Astrocyte (in vitro differentiated cells and primary cell): ENCODE measurements around the gene GPR156. TPM values are rescaled to one million over a fixed set of nuclear protein-coding genes. Genes with fewer than 3 reads are reported as not detected.

ENCODE experiments used
- DNase-seq: peaks from one replicate; pipeline ENCODE4 v3.0.0-alpha.2; 2010; ENCODE audit warnings: low read depth
- FAIRE-seq: peaks from 2 replicates; lab custom pipeline; 2011; peaks lifted over from hg19 to GRCh38; lab: Jason Lieb, UNC
- H2AFZ ChIP-seq: 2 replicates; pipeline ENCODE4 v1.6.0; 2012; ENCODE audit warnings: low read depth, low read length, inconsistent platforms
- H3K27ac ChIP-seq: 2 replicates; pipeline ENCODE4 v1.5.1; 2011; ENCODE audit warnings: low read depth, low read length, inconsistent platforms
- H3K27me3 ChIP-seq: 2 replicates; pipeline ENCODE4 v1.6.0; 2011; ENCODE audit warnings: low read length, inconsistent platforms; ENCODE audit not compliant: insufficient read depth
- H3K36me3 ChIP-seq: 2 replicates; pipeline ENCODE4 v1.5.1; 2011; ENCODE audit warnings: low read length, inconsistent platforms; ENCODE audit not compliant: insufficient read depth
- H3K4me1 ChIP-seq: 2 replicates; pipeline ENCODE4 v1.5.1; 2011; ENCODE audit warnings: low read length, inconsistent platforms; ENCODE audit not compliant: insufficient read depth
- H3K4me2 ChIP-seq: 2 replicates; pipeline ENCODE4 v1.6.0; 2012; ENCODE audit warnings: low read length, inconsistent platforms
- H3K4me3 ChIP-seq: 2 replicates; pipeline ENCODE4 v1.5.1; 2011; ENCODE audit warnings: low read depth, mild to moderate bottlenecking, low read length, inconsistent platforms; ENCODE audit not compliant: insufficient read depth
- H3K79me2 ChIP-seq: 2 replicates; pipeline ENCODE4 v1.6.0; 2012; ENCODE audit warnings: mild to moderate bottlenecking, low read length, inconsistent platforms; ENCODE audit not compliant: insufficient read depth
- H3K9ac ChIP-seq: 2 replicates; pipeline ENCODE4 v1.6.0; 2012; ENCODE audit warnings: mild to moderate bottlenecking, low read length, inconsistent platforms
- H3K9me3 ChIP-seq: 2 replicates; pipeline ENCODE4 v1.5.1; 2012; ENCODE audit warnings: low read depth, mild to moderate bottlenecking, low read length, inconsistent platforms; ENCODE audit not compliant: insufficient read depth
- H4K20me1 ChIP-seq: 2 replicates; pipeline ENCODE4 v1.6.0; 2012; ENCODE audit warnings: low read length, inconsistent platforms; ENCODE audit not compliant: insufficient read depth
- H3K27ac Mint-ChIP-seq: one replicate; pipeline ENCODE4 v1.8.0; 2021; ENCODE audit warnings: mild to moderate bottlenecking, mixed read lengths; ENCODE audit not compliant: unreplicated experiment
- H3K27me3 Mint-ChIP-seq: one replicate; pipeline ENCODE4 v1.8.0; 2021; ENCODE audit warnings: low read depth, mixed read lengths; ENCODE audit not compliant: unreplicated experiment
- H3K36me3 Mint-ChIP-seq: one replicate; pipeline ENCODE4 v1.8.0; 2021; ENCODE audit warnings: low read depth, mixed read lengths; ENCODE audit not compliant: unreplicated experiment
- H3K4me1 Mint-ChIP-seq: one replicate; pipeline ENCODE4 v1.8.0; 2021; ENCODE audit warnings: low read depth, mixed read lengths; ENCODE audit not compliant: unreplicated experiment
- H3K4me3 Mint-ChIP-seq: one replicate; pipeline ENCODE4 v1.8.0; 2021; ENCODE audit warnings: mild to moderate bottlenecking, moderate library complexity, mixed read lengths; ENCODE audit not compliant: unreplicated experiment
- H3K9me3 Mint-ChIP-seq: one replicate; pipeline ENCODE4 v1.8.0; 2021; ENCODE audit warnings: mild to moderate bottlenecking, mixed read lengths; ENCODE audit not compliant: unreplicated experiment
- EZH2 ChIP-seq: IDR thresholded peaks from 2 replicates; pipeline ENCODE4 v1.6.1; 2012; ENCODE audit warnings: mild to moderate bottlenecking, low read length, inconsistent platforms; ENCODE audit not compliant: insufficient read depth
- total RNA-seq: library from RNA; stranded (reverse); gene quantifications from 2 replicates; pipeline ENCODE4 v1.2.1, GENCODE V29; 2021
- TF ChIP-seq, protein P1 (sequence below): IDR thresholded peaks from 2 replicates; pipeline ENCODE4 v1.5.1; 2011; ENCODE audit warnings: low read depth, mild to moderate bottlenecking, inconsistent platforms, low read length, moderate library complexity; ENCODE audit not compliant: insufficient read depth

GPR156 gene
- total RNA-seq, 1 donor from 2014 or later, result 0.39 TPM

- H4K20me1 ChIP-seq, result no peaks in the 10 kb centered on the region
- Mint-ChIP-seq H3K27ac (peak overlapping the region; percentile 19), H3K9me3 (peaks cover 2% of the 10 kb centered on the region), H3K36me3 (peaks cover 2% of the 10 kb centered on the region), H3K4me3 (no peak overlapping the region), H3K4me1 (peaks cover 11% of the 10 kb centered on the region), H3K27me3 (no peaks in the 10 kb centered on the region)
- H3K27ac ChIP-seq, result no peak overlapping the region
- no peaks in the 10 kb centered on the region for H3K36me3 ChIP-seq
- no peak for TF ChIP-seq EZH2
- TF ChIP-seq, protein P1, sequence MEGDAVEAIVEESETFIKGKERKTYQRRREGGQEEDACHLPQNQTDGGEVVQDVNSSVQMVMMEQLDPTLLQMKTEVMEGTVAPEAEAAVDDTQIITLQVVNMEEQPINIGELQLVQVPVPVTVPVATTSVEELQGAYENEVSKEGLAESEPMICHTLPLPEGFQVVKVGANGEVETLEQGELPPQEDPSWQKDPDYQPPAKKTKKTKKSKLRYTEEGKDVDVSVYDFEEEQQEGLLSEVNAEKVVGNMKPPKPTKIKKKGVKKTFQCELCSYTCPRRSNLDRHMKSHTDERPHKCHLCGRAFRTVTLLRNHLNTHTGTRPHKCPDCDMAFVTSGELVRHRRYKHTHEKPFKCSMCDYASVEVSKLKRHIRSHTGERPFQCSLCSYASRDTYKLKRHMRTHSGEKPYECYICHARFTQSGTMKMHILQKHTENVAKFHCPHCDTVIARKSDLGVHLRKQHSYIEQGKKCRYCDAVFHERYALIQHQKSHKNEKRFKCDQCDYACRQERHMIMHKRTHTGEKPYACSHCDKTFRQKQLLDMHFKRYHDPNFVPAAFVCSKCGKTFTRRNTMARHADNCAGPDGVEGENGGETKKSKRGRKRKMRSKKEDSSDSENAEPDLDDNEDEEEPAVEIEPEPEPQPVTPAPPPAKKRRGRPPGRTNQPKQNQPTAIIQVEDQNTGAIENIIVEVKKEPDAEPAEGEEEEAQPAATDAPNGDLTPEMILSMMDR, result no peak
- H3K4me3 ChIP-seq, result no peak overlapping the region
- H3K4me1 ChIP-seq, result peaks cover 8% of the 10 kb centered on the region
- H2AFZ ChIP-seq, result no peak overlapping the region
- DNase-seq (peak; percentile 26), FAIRE-seq (no peak)
- H3K9me3 ChIP-seq, result no peaks in the 10 kb centered on the region
- no peaks in the 10 kb centered on the region for H3K27me3 ChIP-seq
- H3K4me2 ChIP-seq, result no peak overlapping the region
- H3K9ac ChIP-seq, result no peak overlapping the region
- H3K79me2 ChIP-seq, result no peaks in the 10 kb centered on the region
Observed at GRCh38 chr3:120145542-120146285, 139.3 kb downstream of the GPR156 start.

DNA sequence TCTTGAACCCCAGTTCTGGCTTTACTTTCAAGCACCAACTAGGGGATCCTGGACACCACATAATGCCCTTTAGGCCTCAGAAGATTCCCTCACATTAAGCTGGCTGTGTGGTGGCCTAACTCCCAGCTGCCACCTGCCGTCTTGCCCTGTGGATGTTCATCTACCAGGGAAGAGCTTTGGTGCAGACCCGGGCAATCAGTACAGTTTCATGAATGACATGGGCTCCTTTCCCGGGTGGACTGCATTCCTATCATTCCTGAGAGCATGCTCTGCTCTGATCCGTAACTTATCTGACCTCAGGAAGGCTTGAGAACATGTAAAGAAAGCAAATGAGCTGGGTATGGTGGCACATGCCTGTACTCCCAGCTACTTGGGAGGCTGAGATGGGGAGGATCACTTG, 140.8 kb downstream of the GPR156 start:
- Histone ChIP-seq H3K27ac (no peak overlapping the region), H3K9me3 (no peaks in the 10 kb centered on the region), H3K4me2 (no peak overlapping the region), H4K20me1 (no peaks in the 10 kb centered on the region), H3K27me3 (no peaks in the 10 kb centered on the region), H3K9ac (no peak overlapping the region), H3K79me2 (no peaks in the 10 kb centered on the region), H3K36me3 (no peaks in the 10 kb centered on the region), H3K4me1 (peaks cover 8% of the 10 kb centered on the region), H2AFZ (no peak overlapping the region), H3K4me3 (no peak overlapping the region)
- TF ChIP-seq, protein P1, result no peak
- no peak for TF ChIP-seq EZH2
- FAIRE-seq, result no peak
- Mint-ChIP-seq H3K36me3 (peaks cover 2% of the 10 kb centered on the region), H3K27ac (peak overlapping the region; percentile 37), H3K27me3 (no peaks in the 10 kb centered on the region), H3K4me3 (no peak overlapping the region), H3K4me1 (peaks cover 11% of the 10 kb centered on the region), H3K9me3 (peaks cover 2% of the 10 kb centered on the region)
- peak; percentile 46 for DNase-seq

- no peak for FAIRE-seq
- TF ChIP-seq, protein P1, result no peak
- no peak for TF ChIP-seq EZH2
Observed at GRCh38 chr3:120143676-120144075, 141.3 kb downstream of the GPR156 start.

More at GRCh38 chr3:120143676-120144075, 141.3 kb downstream of the GPR156 start:
- Histone ChIP-seq H3K9ac (no peak overlapping the region), H3K36me3 (no peaks in the 10 kb centered on the region), H2AFZ (no peak overlapping the region), H4K20me1 (no peaks in the 10 kb centered on the region), H3K27me3 (no peaks in the 10 kb centered on the region), H3K27ac (no peak overlapping the region), H3K4me1 (peaks cover 8% of the 10 kb centered on the region), H3K9me3 (no peaks in the 10 kb centered on the region), H3K4me3 (no peak overlapping the region), H3K4me2 (no peak overlapping the region), H3K79me2 (no peaks in the 10 kb centered on the region)
- no peak overlapping the region for H3K27ac Mint-ChIP-seq
- no peaks in the 10 kb centered on the region for H3K27me3 Mint-ChIP-seq
- peaks cover 11% of the 10 kb centered on the region for H3K4me1 Mint-ChIP-seq
- peaks cover 2% of the 10 kb centered on the region for H3K9me3 Mint-ChIP-seq
- H3K4me3 Mint-ChIP-seq, result no peak overlapping the region
- H3K36me3 Mint-ChIP-seq, result peaks cover 2% of the 10 kb centered on the region
- no peak for DNase-seq
